MG63 (cell line): ENCODE measurements around the gene SLC45A1. TPM values are rescaled to one million over a fixed set of nuclear protein-coding genes. Genes with fewer than 3 reads are reported as not detected.

Experiments
- DNase-seq: peaks from one replicate; pipeline ENCODE4 v3.0.0-alpha.2; 2020
- H3K27me3 ChIP-seq: fragments of 250-450 bp; sonication (Bioruptor Pico); 2 replicates; pipeline ENCODE4 v1.5.1; 2020; ENCODE audit warnings: mild to moderate bottlenecking, moderate library complexity
- H3K36me3 ChIP-seq: fragments of 250-450 bp; sonication (Bioruptor Pico); 2 replicates; pipeline ENCODE4 v1.5.1; 2020; ENCODE audit warnings: mild to moderate bottlenecking, moderate library complexity
- H3K4me3 ChIP-seq: fragments of 250-450 bp; sonication (Bioruptor Pico); 2 replicates; pipeline ENCODE4 v1.5.1; 2020; ENCODE audit warnings: mild to moderate bottlenecking, moderate library complexity
- H3K9me3 ChIP-seq: fragments of 250-450 bp; sonication (Bioruptor Pico); 2 replicates; pipeline ENCODE4 v1.5.1; 2020; ENCODE audit warnings: mild to moderate bottlenecking, moderate library complexity
- total RNA-seq: library from RNA; depleted of rRNA; stranded (reverse); fragments of >200 nt; shearing (Covaris generic); gene quantifications from 2 replicates; pipeline ENCODE4 v1.2.3, GENCODE V29; 2014; ENCODE audit warnings: low replicate concordance

Gene SLC45A1
- total RNA-seq, 1 experiment from 2014 or later, result 0.76 TPM

DNA sequence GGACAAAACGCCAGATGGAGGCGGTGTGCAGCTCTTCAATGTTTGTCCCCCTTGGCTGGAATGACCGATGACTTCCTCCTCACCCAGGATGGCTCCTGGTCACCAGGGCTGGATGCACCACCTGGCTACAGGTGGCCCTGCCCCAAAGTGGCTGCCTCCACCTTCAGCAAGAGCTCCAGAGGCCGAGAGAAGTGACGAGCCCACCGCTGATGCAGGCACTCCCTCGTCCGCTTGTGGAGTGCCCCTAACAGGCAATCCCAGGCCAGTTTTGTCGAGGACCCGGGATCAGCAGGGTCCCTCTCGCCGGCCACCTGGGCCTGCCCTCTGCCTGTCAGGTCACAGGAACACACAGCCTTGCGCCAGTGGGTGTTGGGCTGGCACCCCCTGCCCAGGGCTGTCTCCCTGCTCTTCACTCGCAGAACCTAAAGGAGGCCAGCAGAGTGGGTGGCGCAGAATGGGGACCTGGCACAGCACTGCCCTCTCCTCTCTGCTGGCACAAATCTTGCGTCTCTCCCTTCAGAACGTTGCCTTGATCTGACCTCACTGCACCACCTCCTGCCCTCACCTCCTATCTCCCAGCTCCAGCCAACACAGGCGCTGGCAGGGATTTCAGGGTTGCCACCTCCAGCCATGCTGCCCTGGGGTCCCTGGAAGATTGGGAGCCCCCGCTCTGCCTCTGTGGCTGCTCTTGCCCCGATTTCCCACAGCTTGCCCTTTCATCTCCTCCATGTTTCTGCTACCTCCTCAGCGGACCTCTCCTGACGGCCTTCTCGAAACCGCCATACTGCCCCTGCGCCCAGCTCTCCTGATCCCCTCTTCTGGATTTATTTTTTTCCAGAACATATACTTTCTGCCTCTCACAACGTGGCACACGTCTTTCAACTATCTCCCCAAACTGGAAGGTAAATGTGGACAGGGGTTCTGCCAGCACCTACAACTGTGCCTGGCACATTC lies 38.6 kb downstream of the SLC45A1 start:
- peaks cover 39% of the 10 kb centered on the region for H3K36me3 ChIP-seq
- H3K27me3 ChIP-seq, result no peaks in the 10 kb centered on the region
- no peaks in the 10 kb centered on the region for H3K9me3 ChIP-seq
- H3K4me3 ChIP-seq, result no peak overlapping the region
- DNase-seq, result no peak

- no peak for DNase-seq
- no peaks in the 10 kb centered on the region for H3K9me3 ChIP-seq
- H3K36me3 ChIP-seq, result peaks cover 47% of the 10 kb centered on the region
- H3K4me3 ChIP-seq, result no peak overlapping the region
- H3K27me3 ChIP-seq, result no peaks in the 10 kb centered on the region
Observed at GRCh38 chr1:8357329-8358101, 39.6 kb downstream of the SLC45A1 start.

- Histone ChIP-seq H3K27me3 (no peaks in the 10 kb centered on the region), H3K36me3 (peaks cover 52% of the 10 kb centered on the region), H3K4me3 (no peak overlapping the region), H3K9me3 (no peaks in the 10 kb centered on the region)
- no peak for DNase-seq
Observed at GRCh38 chr1:8358241-8358896, 40.5 kb downstream of the SLC45A1 start.

DNA sequence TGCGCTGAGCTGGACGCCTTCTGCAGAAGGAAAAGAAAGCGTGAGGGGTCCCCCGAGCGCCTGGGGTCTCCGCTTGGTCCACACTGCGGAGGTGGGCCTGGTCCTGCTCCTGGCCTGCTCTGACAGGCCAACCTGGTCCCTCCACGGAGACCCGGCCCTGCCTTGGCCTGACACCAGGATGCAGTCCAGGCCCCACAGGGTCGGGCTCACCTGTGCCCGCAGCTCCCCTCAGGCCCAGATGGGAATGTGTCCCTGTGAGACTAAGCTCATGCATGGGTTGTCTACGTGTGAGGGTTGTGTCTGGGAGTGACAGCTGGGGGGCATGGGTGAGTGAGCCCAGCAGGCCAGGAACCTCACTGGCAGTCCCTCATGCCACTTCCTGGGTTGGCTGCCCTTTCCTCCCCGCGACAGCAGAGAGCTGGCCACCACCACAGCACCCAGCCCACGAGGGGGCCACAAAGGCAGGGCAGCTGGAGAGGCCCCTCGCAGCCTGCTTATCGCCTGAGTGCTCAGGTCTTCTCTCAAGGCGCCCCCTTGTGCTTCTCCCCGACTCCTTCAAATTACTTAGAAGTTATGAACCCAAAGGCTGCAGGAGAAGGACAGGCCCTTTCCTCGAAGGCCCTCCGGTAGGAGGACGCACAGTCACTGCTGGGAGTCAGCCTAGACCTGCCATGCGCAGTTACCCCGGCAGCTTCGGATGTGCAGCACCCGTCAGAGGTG lies 41.1 kb downstream of the SLC45A1 start:
- peaks cover 54% of the 10 kb centered on the region for H3K36me3 ChIP-seq
- no peak for DNase-seq

DNA sequence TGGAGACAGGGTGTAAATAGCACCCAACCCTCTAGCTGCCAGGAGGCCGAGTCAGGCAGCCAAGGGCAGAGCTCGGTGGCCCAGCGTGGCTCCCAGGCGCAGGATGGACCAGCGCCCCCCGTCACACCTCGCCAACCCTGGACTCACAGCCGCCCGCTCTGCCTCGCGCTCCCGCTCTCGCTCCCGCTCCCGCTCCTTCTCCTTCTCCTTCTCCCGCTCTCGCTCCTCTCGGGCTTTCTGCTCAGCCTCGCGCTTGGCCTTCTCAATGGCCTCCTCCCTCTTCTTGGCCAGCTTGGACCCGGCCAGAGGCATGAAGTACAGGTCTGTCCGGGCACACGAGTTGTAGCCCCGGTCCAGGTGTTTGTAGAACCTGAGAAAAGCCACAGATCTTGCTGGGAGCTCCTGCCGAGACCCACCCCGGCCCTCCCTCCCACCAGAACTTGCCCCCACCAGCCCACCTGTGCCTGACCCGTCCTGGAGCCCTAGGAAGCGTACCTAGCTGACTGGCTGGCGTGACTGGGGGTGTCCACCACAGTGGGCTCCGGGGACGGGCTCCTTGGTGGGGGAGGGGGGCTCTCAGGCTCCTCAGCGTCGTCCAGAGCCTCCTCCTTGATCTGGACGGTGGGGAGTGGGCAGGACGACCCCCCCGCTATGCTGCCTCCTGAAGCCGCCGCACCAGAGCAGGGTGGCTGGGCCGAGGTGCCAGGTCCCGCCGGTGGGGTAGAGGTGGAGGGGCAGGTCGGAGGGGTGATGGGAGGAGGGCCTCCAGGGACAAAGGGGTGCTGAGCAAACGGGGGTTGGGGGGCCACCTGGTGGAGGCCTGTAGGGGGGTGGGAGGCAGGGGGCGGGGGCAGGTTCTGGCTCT lies 41.9 kb downstream of the SLC45A1 start:
- H3K36me3 ChIP-seq, result peaks cover 51% of the 10 kb centered on the region

More for the DNA sequence above, 41.1 kb downstream of the SLC45A1 start:
- Histone ChIP-seq H3K9me3 (no peaks in the 10 kb centered on the region), H3K4me3 (no peak overlapping the region), H3K27me3 (no peaks in the 10 kb centered on the region)

GRCh38 chr1:8360493-8361197 lies 42.7 kb downstream of the SLC45A1 start:
- H3K27me3 ChIP-seq, result no peaks in the 10 kb centered on the region
- H3K36me3 ChIP-seq, result peaks cover 51% of the 10 kb centered on the region
- H3K9me3 ChIP-seq, result no peaks in the 10 kb centered on the region
- H3K4me3 ChIP-seq, result no peak overlapping the region
- DNase-seq, result no peak

More for the DNA sequence above, 41.9 kb downstream of the SLC45A1 start:
- Histone ChIP-seq H3K4me3 (no peak overlapping the region), H3K9me3 (no peaks in the 10 kb centered on the region), H3K27me3 (no peaks in the 10 kb centered on the region)
- DNase-seq, result no peak

- Histone ChIP-seq H3K4me3 (no peak overlapping the region), H3K27me3 (no peaks in the 10 kb centered on the region), H3K36me3 (peaks cover 49% of the 10 kb centered on the region), H3K9me3 (no peaks in the 10 kb centered on the region)
- DNase-seq, result no peak
Observed at GRCh38 chr1:8361198-8361849, 43.4 kb downstream of the SLC45A1 start.

DNA sequence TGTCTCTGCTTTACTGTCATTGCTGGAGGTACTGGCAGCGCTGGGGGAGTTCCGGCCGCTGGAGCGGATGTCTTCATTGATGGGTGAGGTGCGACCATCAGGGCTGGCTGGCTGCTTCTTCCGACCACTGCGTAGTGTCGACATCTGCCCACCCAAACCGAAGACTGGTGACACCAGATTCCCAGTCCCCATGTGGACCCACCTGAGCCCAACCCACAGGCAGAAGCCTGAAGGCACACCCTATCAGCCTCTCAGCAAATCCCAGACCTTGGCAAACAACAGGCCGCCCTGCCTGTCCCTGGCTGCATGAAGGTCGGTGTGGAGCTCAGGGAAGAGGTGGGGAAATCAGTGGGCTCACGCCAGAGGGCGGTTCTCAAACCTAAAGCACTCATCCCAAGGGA lies 44.8 kb downstream of the SLC45A1 start:
- no peak for DNase-seq
- H3K4me3 ChIP-seq, result no peak overlapping the region
- H3K27me3 ChIP-seq, result no peaks in the 10 kb centered on the region
- H3K9me3 ChIP-seq, result no peaks in the 10 kb centered on the region
- peaks cover 50% of the 10 kb centered on the region for H3K36me3 ChIP-seq

- DNase-seq, result no peak
- Histone ChIP-seq H3K27me3 (no peaks in the 10 kb centered on the region), H3K4me3 (no peak overlapping the region), H3K9me3 (no peaks in the 10 kb centered on the region), H3K36me3 (peaks cover 44% of the 10 kb centered on the region)
Observed at GRCh38 chr1:8363186-8363766, 45.4 kb downstream of the SLC45A1 start.

DNA sequence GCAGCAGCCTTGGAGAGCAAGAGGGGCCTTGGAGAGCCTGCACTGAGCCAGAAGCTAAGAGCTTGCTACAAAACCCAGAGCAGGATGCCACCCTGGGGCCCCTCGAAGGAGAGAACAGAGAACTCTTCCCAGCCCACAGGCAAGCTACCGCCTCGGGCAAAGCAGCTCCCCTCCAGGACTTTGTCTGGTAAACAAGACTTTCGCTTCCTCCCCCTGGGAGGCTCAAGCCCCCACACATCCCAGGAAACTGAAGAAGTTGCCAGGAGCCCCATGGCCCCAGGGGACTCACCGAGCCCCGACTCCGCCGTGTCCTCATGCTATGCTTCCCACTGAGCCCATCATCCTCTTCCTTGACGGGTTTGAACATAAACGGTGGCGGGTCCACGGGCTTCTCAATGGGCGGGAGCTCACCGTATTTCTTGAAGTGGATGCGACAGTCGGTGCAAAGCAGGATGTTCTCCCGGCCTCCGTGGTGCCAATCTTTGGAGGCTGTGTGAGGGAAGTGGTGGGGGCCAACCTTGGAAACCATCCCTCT lies 45.9 kb downstream of the SLC45A1 start:
- Histone ChIP-seq H3K36me3 (peaks cover 38% of the 10 kb centered on the region), H3K4me3 (no peak overlapping the region), H3K9me3 (no peaks in the 10 kb centered on the region), H3K27me3 (no peaks in the 10 kb centered on the region)
- DNase-seq, result no peak

DNA sequence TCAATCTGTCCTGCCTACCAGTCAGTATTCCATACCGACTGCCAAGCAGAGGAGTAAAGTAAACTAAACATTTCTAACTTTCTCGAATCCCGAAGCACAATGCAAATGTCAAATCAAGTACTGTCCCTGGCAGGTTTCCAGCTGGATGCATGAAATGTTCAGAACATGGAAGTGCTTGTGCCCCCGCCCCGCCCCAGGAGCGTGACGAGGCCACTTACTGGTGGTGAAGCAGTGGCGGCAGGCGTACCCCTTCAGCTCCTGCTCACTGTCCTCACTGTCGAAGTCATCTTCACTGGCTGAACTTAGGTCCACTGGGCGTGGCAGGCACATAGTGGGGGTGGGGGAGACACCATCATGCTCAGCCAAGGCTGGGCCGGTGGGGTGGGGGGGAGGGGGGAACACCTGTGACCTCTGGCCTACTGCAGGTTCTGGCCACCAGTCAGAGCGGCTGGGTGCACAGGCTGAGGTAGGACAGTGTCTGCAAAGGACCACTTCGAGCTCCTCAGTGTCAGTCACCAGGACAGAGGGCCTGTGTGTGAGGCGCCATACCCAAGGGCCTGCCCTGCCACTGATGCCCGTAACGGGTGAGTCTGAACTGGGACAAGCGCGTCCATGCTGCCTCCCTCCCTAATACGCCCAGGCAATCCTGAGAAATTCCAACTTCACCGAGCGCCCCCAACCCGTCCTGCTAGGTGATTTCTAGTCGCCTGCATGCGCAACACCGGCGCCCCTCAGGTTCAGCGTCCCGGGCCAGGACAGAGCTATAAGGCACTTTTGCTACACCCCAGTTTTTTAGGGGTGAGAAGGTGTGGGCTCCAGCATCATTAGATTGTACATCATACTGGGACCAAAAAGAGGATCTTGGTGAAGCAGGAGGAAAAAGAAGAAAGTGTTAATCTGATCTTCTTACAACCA lies 46.9 kb downstream of the SLC45A1 start:
- H3K36me3 ChIP-seq, result peaks cover 32% of the 10 kb centered on the region

DNA sequence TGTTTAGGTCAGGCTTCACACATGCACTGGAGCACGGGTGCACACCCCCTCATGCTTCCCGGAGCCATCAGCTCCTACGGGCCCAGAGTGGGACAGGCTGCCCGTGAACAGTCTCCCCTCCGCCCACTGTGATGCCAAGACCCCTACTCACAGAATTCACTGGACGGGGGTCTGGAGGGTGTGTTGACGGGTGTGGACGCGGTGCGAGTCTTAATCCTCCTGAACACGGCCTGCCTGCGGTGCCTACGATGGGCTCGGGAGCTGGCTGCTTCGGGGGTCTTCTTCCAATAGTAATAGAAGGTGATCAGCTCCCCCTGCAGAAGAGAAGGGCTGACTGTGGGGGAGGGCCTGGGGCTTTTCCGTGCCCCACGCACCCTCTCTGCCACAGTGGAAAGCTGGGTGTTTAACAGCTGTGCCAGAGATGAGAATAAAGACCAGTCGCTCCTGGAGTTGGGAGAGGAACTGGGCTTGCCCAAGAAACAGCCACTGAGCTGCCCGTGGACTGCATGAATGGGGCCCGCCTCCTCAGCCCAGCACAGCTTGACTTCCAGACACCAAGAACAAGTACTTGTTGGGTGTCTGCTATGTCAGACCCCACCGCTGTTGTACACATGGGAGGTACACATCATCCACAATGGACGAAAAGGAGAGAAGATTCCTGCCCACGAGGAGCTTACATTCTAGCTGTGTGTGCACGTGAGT lies 47.9 kb downstream of the SLC45A1 start:
- no peak for DNase-seq
- H3K36me3 ChIP-seq, result peaks cover 41% of the 10 kb centered on the region
- no peak overlapping the region for H3K4me3 ChIP-seq
- no peaks in the 10 kb centered on the region for H3K27me3 ChIP-seq
- no peaks in the 10 kb centered on the region for H3K9me3 ChIP-seq

More for the DNA sequence above, 46.9 kb downstream of the SLC45A1 start:
- Histone ChIP-seq H3K27me3 (no peaks in the 10 kb centered on the region), H3K9me3 (no peaks in the 10 kb centered on the region), H3K4me3 (no peak overlapping the region)
- DNase-seq, result no peak
